Measurements from ENCODE around the gene OR14A2. TPM values are rescaled to one million over a fixed set of nuclear protein-coding genes. Genes with fewer than 3 reads are reported as not detected.
"Not testable (repeated sequence)": the region's sequence is repeated elsewhere in the genome, so short reads cannot be mapped to it uniquely, and the experiment has no call there.

Gene OR14A2
- total RNA-seq, 2 experiments from 2014 or later = not detected

DNA sequence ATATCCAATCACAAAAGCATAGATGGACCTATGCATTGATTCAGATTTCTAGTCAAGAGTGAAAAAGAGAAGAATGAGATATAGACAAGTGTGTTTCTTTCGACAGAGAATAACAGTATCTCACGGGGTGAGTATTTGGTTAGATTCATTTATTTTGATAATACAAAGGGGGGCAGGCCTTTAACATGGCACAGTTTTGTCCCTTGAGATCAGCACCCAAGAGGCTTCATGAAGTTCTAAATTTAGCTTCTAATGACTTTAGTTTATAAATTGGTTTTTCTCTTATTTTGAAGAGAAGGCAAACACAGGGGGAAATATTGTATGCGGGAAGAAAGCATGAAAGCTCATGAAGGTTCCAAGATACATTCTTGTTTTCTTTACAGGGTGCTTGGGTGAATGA lies 12.5 kb upstream of the OR14A2 start, which contains the start of gene OR1C1:
TSS of gene OR1C1 (minus strand) at position 101 of the 400 bp plus-strand sequence. CDS start 2,150 bp downstream, outside the sequence.
- Histone ChIP-seq H3K9me3 (ENCODE audit: low read length) (no peaks in the 10 kb centered on the region), H3K27ac (ENCODE audit: low read depth, low read length, poor library complexity, severe bottlenecking) (no peak within 1 kb of the TSS), H3K4me3 (ENCODE audit: low read depth, low read length, poor library complexity, severe bottlenecking) (no peak within 1 kb of the TSS), H3K9me2 (ENCODE audit: insufficient read depth, low read length) (no peaks in the 10 kb centered on the region), H4K20me1 (ENCODE audit: insufficient read depth, low read length) (no peaks in the 10 kb centered on the region), H3K4me1 (ENCODE audit: insufficient read depth, low read length, poor library complexity, severe bottlenecking) (no peaks in the 10 kb centered on the region), H3K36me3 (ENCODE audit: insufficient read depth, low read length) (no peaks in the 10 kb centered on the region), H2AFZ (ENCODE audit: low read length) (no peak within 1 kb of the TSS), H3K79me2 (ENCODE audit: insufficient read depth, low read depth, low read length) (no peaks in the 10 kb centered on the region), H3K4me2 (ENCODE audit: low read length) (no peak within 1 kb of the TSS)
- ChIA-PET POLR2A (no interaction called here), CTCF (ENCODE audit: unreplicated experiment) (no interaction called here)
- intact Hi-C loops (cut with micrococcal nuclease; ENCODE audit: unreplicated experiment) = no loop called here
- BruUV-seq (replicated peaks) = no TSS peak
- TF ChIP-seq, protein P1, sequence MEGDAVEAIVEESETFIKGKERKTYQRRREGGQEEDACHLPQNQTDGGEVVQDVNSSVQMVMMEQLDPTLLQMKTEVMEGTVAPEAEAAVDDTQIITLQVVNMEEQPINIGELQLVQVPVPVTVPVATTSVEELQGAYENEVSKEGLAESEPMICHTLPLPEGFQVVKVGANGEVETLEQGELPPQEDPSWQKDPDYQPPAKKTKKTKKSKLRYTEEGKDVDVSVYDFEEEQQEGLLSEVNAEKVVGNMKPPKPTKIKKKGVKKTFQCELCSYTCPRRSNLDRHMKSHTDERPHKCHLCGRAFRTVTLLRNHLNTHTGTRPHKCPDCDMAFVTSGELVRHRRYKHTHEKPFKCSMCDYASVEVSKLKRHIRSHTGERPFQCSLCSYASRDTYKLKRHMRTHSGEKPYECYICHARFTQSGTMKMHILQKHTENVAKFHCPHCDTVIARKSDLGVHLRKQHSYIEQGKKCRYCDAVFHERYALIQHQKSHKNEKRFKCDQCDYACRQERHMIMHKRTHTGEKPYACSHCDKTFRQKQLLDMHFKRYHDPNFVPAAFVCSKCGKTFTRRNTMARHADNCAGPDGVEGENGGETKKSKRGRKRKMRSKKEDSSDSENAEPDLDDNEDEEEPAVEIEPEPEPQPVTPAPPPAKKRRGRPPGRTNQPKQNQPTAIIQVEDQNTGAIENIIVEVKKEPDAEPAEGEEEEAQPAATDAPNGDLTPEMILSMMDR (conservative IDR thresholded peaks at IDR 0.05; ENCODE audit: low read length) = no peak
- TF ChIP-seq EZH2phosphoT487 (IDR thresholded peaks at IDR 0.05; ENCODE audit: borderline replicate concordance, low read depth, low read length) = no peak
- no peak for DNase-seq (ENCODE audit: low spot score)

- BruUV-seq (replicated peaks); CTCF ChIA-PET (ENCODE audit: unreplicated experiment); intact Hi-C loops (cut with micrococcal nuclease; ENCODE audit: unreplicated experiment); H4K20me1 ChIP-seq (ENCODE audit: insufficient read depth, low read length); H3K36me3 ChIP-seq (ENCODE audit: insufficient read depth, low read length); H3K4me1 ChIP-seq (ENCODE audit: insufficient read depth, low read length, poor library complexity, severe bottlenecking); H3K9me2 ChIP-seq (ENCODE audit: insufficient read depth, low read length); H3K9me3 ChIP-seq (ENCODE audit: low read length); H2AFZ ChIP-seq (ENCODE audit: low read length); H3K27ac ChIP-seq (ENCODE audit: low read depth, low read length, poor library complexity, severe bottlenecking); POLR2A ChIA-PET; H3K4me2 ChIP-seq (ENCODE audit: low read length); DNase-seq (ENCODE audit: low spot score); H3K4me3 ChIP-seq (ENCODE audit: low read depth, low read length, poor library complexity, severe bottlenecking); H3K79me2 ChIP-seq (ENCODE audit: insufficient read depth, low read depth, low read length): not testable (repeated sequence)
Observed at GRCh38 chr1:247754311-247754710, 6.4 kb upstream of the OR14A2 start.

GRCh38 chr1:247749870-247750269 lies 1.9 kb upstream of the OR14A2 start:
- intact Hi-C loops (cut with micrococcal nuclease; ENCODE audit: unreplicated experiment) = no loop called here
- CTCF ChIA-PET (ENCODE audit: unreplicated experiment) = no interaction called here
- no peak overlapping the region for H2AFZ ChIP-seq (ENCODE audit: low read length)

More at GRCh38 chr1:247749870-247750269, 1.9 kb upstream of the OR14A2 start:
- H3K79me2 ChIP-seq (ENCODE audit: insufficient read depth, low read depth, low read length) = no peaks in the 10 kb centered on the region
- H3K27ac ChIP-seq (ENCODE audit: low read depth, low read length, poor library complexity, severe bottlenecking) = no peak overlapping the region
- no peaks in the 10 kb centered on the region for H3K36me3 ChIP-seq (ENCODE audit: insufficient read depth, low read length)
- H3K4me1 ChIP-seq (ENCODE audit: insufficient read depth, low read length, poor library complexity, severe bottlenecking) = no peaks in the 10 kb centered on the region
- POLR2A ChIA-PET = no interaction called here
- no peak for DNase-seq (ENCODE audit: low spot score)
- no peak overlapping the region for H3K4me2 ChIP-seq (ENCODE audit: low read length)
- H4K20me1 ChIP-seq (ENCODE audit: insufficient read depth, low read length) = no peaks in the 10 kb centered on the region
- no peaks in the 10 kb centered on the region for H3K9me3 ChIP-seq (ENCODE audit: low read length)
- BruUV-seq (replicated peaks) = no TSS peak
- H3K9me2 ChIP-seq (ENCODE audit: insufficient read depth, low read length) = no peaks in the 10 kb centered on the region
- no peak for TF ChIP-seq EZH2phosphoT487 (IDR thresholded peaks at IDR 0.05; ENCODE audit: borderline replicate concordance, low read depth, low read length)
- TF ChIP-seq, protein P1 (conservative IDR thresholded peaks at IDR 0.05; ENCODE audit: low read length) = no peak
- H3K4me3 ChIP-seq (ENCODE audit: low read depth, low read length, poor library complexity, severe bottlenecking) = no peak overlapping the region
